GM18526 (cell line): Measurements from ENCODE around the gene HDAC4.

ENCODE experiments used
- POLR2A ChIP-seq: IDR thresholded peaks from 3 replicates; pipeline ENCODE4 v1.6.1; 2011; ENCODE audit not compliant: insufficient read length; ENCODE audit errors: extremely low read depth

HDAC4 gene

DNA sequence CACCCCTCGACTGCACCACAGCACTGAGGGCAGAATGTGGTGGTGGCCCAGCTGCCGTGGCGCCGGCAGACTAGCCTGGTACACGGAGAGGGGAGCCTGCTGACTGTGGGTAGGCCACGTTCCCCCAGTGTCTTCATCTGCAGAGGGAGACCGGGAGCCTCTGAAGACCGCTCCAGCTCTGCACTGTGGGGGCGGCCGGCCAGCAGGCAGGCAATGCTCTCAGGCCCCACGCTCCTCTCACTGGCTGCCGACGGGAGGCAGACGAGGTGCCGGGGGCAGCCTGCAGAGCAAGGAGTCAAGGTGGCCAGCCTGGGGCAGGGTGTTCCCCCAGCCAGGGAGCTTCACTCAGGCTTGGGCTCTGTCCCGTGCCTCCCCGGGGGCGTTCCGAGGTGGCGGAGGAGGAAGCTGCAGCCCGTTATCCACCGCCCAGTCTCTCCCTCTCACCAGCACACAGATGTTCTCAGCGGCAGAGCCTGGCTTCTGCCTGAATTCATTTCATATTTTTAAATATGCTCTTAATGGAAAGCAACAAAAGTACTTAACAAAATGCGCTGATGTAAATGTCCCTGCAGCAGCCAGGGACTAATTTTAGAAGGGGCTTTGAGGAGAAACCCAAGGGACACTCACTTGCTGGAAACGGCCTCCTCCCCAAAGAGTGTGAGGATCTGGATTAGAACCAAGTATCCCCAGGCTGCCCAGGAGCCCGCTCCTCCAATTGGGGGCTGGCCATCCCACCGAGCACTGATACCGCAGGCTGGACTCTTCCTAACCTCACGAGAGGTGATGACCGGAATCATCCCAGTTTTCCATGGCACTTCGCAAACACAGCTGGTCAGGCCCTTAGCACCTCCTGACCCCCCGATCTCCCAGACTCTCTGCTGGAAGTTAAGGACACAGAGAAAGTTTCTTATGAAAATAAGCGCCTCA lies 87.8 kb downstream of the HDAC4 start:
- TF ChIP-seq POLR2A, result no peak

- TF ChIP-seq POLR2A, result no peak
These were observed 88.7 kb downstream of the HDAC4 start for GRCh38 chr2:239312081-239312511.

DNA sequence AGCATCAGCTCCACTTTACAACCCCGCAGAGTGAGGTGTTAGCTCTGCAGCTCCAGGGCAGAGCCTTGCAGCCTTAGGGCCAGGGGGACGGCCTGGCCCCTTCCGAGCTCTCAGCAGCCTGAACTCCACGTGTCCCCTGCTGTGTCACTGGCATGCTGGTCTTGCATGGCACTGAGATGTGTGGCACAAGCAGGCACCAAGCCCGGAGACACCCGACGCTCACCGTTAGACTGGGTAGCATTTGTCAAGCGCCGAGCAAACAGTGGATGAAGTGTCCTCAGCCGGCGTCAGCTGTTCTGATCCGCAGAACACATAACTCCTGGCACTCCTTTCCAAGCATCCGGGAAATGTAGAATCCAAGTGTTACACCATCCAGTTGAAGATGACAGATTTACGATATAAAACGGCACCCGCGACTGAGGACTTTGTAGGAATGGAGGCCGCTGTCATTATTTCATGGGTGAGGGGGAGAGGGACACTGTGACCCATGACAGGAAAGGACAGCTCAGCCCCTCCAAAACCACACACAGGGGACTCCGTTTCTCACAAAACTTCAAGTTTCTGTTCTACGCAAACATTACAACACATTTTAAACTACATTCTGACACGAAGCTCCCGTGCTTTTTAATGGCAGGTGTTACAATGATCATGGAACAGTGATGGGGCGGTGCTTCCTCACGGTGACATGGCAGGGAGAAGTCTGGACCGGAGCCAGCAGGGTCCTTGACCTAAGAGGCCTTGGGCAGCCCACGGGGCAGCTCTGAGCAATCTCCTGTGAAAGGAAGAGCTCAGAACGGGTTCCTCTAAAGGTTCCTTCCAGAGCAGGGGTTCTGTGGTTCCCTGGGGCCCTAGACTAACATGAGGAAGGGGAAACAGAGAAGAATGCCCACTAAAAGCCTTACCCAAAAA lies 89.4 kb downstream of the HDAC4 start:
- TF ChIP-seq POLR2A, result no peak

DNA sequence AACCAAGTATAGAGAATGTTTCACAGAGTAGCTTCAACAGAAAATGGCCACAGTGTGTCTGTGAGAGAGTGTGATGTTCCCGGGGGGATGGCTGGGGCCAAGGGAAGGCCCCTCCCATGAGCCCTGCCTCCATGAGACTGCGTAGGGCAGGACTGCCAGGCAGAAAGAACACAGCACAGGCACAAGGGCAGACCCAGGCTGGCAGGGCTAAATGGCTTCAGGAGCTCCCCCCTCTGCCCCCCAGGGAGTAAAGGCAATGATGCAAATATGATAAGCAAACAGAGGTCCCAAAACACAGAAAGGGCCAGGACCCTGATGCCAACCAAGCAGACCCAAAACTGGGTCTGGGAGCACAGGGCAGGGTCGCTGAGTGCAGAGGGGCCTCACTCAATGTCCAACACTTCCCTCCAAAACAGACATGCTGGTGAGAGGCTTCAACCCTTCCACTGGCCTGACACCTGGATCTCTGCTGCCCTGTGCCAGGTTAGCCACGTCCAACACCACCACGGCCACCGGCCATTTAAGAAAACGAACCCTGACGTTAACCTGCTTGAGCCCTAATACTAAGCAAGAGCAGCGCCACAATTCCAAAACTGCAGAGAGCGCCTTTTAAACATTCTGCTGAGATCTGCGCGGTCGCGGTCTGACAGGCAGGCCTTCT lies 90.3 kb downstream of the HDAC4 start:
- TF ChIP-seq POLR2A, result no peak

- TF ChIP-seq POLR2A, result no peak
These were observed 91.2 kb downstream of the HDAC4 start for GRCh38 chr2:239309398-239310245.

DNA sequence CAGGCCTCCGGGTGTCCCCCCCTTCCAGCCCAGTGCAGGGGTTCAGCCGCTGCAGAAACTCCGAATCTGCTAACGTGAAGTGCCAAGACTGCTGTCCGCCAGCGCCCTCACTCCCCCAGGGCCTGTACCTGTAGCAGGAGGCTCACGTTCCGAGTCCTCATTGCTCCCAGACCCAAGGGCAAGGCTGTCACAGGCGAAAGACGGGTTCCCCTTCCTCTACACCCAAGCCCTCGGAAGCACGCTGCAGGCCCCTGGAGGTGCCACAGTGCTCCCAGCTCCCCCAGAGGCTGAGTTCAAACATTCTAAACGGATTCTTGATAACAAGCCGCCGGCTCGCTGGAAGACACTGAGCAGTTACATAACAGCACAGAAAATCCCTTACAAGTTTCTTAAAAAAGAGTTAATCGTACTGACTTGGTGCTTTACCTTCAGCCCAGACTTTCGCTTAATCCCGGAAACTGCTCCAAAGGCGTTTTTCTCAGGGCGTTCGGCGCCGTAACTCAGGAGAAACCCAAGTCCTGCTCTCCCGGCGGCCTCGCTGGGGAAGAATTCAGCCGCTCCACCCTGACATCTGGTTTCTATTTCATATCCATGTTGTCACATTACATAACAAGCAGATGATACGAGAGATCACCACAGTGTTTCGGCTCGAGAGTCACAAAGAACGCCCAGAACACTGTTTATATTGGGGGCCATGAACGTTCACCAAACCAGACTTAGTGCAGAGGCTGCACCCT lies 92.0 kb downstream of the HDAC4 start:
- TF ChIP-seq POLR2A, result no peak

GRCh38 chr2:239307921-239308613 lies 92.8 kb downstream of the HDAC4 start:
- TF ChIP-seq POLR2A, result no peak

- no peak for TF ChIP-seq POLR2A
These were observed 93.6 kb downstream of the HDAC4 start for GRCh38 chr2:239307221-239307569.

GRCh38 chr2:239306274-239307220 lies 94.3 kb downstream of the HDAC4 start:
- no peak for TF ChIP-seq POLR2A

DNA sequence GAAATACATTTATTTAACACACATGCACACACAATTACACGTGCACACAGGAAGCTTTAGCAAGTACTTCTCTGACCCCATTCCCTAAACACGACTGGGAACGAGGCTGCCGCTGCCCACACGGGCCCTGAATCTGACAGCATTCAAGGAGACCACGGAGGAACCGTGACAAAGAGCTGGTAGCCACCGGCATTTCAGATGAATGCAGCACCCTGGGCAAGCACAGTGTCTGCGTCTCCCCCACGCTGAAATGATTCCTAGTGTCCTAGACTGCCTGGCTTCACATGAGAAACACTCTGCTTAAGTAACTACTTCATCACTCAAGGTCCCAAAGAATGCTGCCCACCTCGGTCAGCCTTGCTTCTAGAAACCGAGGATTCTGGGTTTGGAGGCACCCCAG lies 95.0 kb downstream of the HDAC4 start:
- TF ChIP-seq POLR2A, result no peak

GRCh38 chr2:239305222-239305575 lies 95.6 kb downstream of the HDAC4 start:
- no peak for TF ChIP-seq POLR2A

- TF ChIP-seq POLR2A, result no peak
These were observed 96.1 kb downstream of the HDAC4 start for GRCh38 chr2:239304533-239305221.
